ENCODE measurements around the gene PWWP2A.

DNA sequence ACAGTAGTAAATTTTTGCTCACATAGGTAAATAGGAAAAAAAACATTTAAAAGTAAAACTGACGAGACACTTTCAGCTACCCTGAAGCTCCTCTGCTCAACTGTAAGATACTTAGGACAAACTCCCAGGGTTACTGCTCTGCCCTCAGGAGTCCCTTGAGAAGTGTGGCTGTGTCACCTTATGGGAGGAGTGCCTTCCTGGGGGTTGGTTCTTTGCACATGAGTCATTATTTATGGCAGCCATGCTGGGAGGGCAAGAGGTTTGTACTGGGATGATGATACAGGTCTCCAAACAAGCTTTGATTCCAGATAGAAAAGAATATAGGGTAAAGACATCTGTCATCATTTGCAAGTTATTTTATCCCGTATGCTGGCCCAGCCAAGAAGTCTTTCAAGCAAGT is 64.4 kb downstream of the PWWP2A start:
- TF ChIP-seq POLR2AphosphoS5 (IDR thresholded peaks at IDR 0.05; ENCODE audit: low read depth, low read length) (no peak), POLR2A (IDR thresholded peaks at IDR 0.05; ENCODE audit: low read depth, low read length) (no peak), TAF1 (IDR thresholded peaks at IDR 0.05; ENCODE audit: borderline replicate concordance, low read depth, low read length) (no peak)
